PC-3 (cell line): ENCODE data around the gene NEDD4. TPM values are rescaled to one million over a fixed set of nuclear protein-coding genes. Genes with fewer than 3 reads are reported as not detected.
A peak's percentile ranks its signal among the peaks of the same experiment; 100 is the strongest.

Experiments used
- ATAC-seq: fragments of 200-7000 bp; cut with Tn5 transposase; 2 replicates; pipeline ENCODE4 v1.9.1; 2020; ENCODE audit warnings: mild to moderate bottlenecking, moderate library complexity
- BruUV-seq: library from RNA; stranded (reverse); fragments of 400-500 nt; replicated peaks from 2 replicates; lab custom pipeline; 2021; lab: Mats Ljungman, UMichigan
- CTCF ChIA-PET: fragments of 300-600 bp; sonication (Branson Sonifier 250); formaldehyde crosslinking; loops from one replicate; lab custom pipeline; 2022; ENCODE audit warnings: antibody characterized with exemption; lab: Charles Lee
- POLR2A ChIA-PET: fragments of 300-600 bp; sonication (Branson Sonifier 250); formaldehyde crosslinking; loops from one replicate; lab custom pipeline; 2022; ENCODE audit warnings: antibody characterized with exemption; ENCODE audit not compliant: unreplicated experiment; lab: Charles Lee
- DNase-seq: peaks from one replicate; pipeline ENCODE4 v3.0.0-alpha.2; 2015
- H2AFZ ChIP-seq: fragments of 300-600 bp; sonication (generic); 2 replicates; pipeline ENCODE4 v1.6.0; 2016; ENCODE audit warnings: antibody characterized with exemption, low read length
- H3F3A ChIP-seq: fragments of 300-600 bp; sonication (generic); one replicate; pipeline ENCODE4 v1.6.0; 2017; ENCODE audit warnings: antibody characterized with exemption, low read length, control low read depth, mild to moderate bottlenecking; ENCODE audit not compliant: unreplicated experiment
- H3K27ac ChIP-seq: fragments of 300-600 bp; sonication (generic); 2 replicates; pipeline ENCODE4 v1.5.1; 2016; ENCODE audit warnings: mild to moderate bottlenecking, low read length
- H3K27me3 ChIP-seq: fragments of 300-600 bp; sonication (generic); 2 replicates; pipeline ENCODE4 v1.6.1; 2016; ENCODE audit warnings: low read length, mixed read lengths
- H3K36me3 ChIP-seq: fragments of 300-600 bp; sonication (generic); 2 replicates; pipeline ENCODE4 v1.6.1; 2016; ENCODE audit warnings: low read depth, mixed run types, low read length, mixed read lengths
- H3K4me1 ChIP-seq: fragments of 300-600 bp; sonication (generic); 2 replicates; pipeline ENCODE4 v1.5.1; 2016; ENCODE audit warnings: low read length; ENCODE audit not compliant: insufficient read depth
- H3K4me2 ChIP-seq: fragments of 300-600 bp; sonication (generic); 2 replicates; pipeline ENCODE4 v1.6.0; 2016; ENCODE audit warnings: low read length
- H3K4me3 ChIP-seq: fragments of 300-600 bp; sonication (generic); 2 replicates; pipeline ENCODE4 v1.5.1; 2016; ENCODE audit warnings: mild to moderate bottlenecking, low read length, mixed read lengths
- H3K79me2 ChIP-seq: fragments of 300-600 bp; sonication (generic); 2 replicates; pipeline ENCODE4 v1.6.1; 2017; ENCODE audit warnings: low read length, mixed read lengths
- H3K9ac ChIP-seq: fragments of 300-600 bp; sonication (generic); 2 replicates; pipeline ENCODE4 v1.6.0; 2016; ENCODE audit warnings: mild to moderate bottlenecking, low read length
- H3K9me2 ChIP-seq: fragments of 300-600 bp; sonication (generic); replicated peaks from 2 replicates; pipeline ENCODE4 v1.6.1; 2016; ENCODE audit warnings: mixed run types, low read length, mixed read lengths
- H3K9me3 ChIP-seq: fragments of 300-600 bp; sonication (generic); 2 replicates; pipeline ENCODE4 v1.6.1; 2016; ENCODE audit warnings: low read length, mixed read lengths
- H4K20me1 ChIP-seq: fragments of 300-600 bp; sonication (generic); 2 replicates; pipeline ENCODE4 v1.6.1; 2016; ENCODE audit warnings: low read length, mixed read lengths
- CTCF ChIP-seq: fragments of 300-600 bp; sonication (generic); conservative IDR thresholded peaks from 2 replicates; pipeline ENCODE4 v1.5.1; 2017; ENCODE audit warnings: antibody characterized with exemption, low read depth, mild to moderate bottlenecking, low read length
- EZH2 ChIP-seq: fragments of 300-600 bp; sonication (generic); IDR thresholded peaks from one replicate; pipeline ENCODE4 v1.6.1; 2017; ENCODE audit warnings: antibody characterized with exemption, mild to moderate bottlenecking, low read length; ENCODE audit not compliant: unreplicated experiment
- EZH2phosphoT487 ChIP-seq: fragments of 300-600 bp; sonication (generic); IDR thresholded peaks from 2 replicates; pipeline ENCODE4 v1.6.1; 2018; ENCODE audit warnings: mild to moderate bottlenecking, antibody characterized with exemption, low read length, borderline replicate concordance
- intact Hi-C: fragments of 100-400 bp; cut with micrococcal nuclease; formaldehyde crosslinking; loops from 2 replicates; pipeline ENCODE4 v1.9.0; 2023
- total RNA-seq: library from RNA; depleted of rRNA; stranded (reverse); fragments of >200 nt; gene quantifications from 2 replicates; pipeline ENCODE4 v1.2.3, GENCODE V29; 2014

The NEDD4 gene
- total RNA-seq, 1 experiment from 2014 or later = 9.6 TPM

GRCh38 chr15:55827955-55828354 is 165.5 kb downstream of the NEDD4 start:
- intact Hi-C loops = no loop called here
- Histone ChIP-seq H4K20me1 (no peaks in the 10 kb centered on the region), H3K9me3 (no peaks in the 10 kb centered on the region), H3K79me2 (no peaks in the 10 kb centered on the region), H3K4me3 (no peak overlapping the region), H2AFZ (no peak overlapping the region), H3F3A (no peaks in the 10 kb centered on the region), H3K36me3 (no peaks in the 10 kb centered on the region), H3K4me2 (no peak overlapping the region), H3K27ac (no peak overlapping the region), H3K9ac (no peak overlapping the region), H3K9me2 (no peaks in the 10 kb centered on the region), H3K4me1 (no peaks in the 10 kb centered on the region), H3K27me3 (no peaks in the 10 kb centered on the region)
- ATAC-seq (no peak), DNase-seq (no peak)
- no TSS peak for BruUV-seq
- CTCF ChIA-PET = no interaction called here
- TF ChIP-seq CTCF (no peak), EZH2phosphoT487 (no peak), EZH2 (no peak)
- POLR2A ChIA-PET = no interaction called here

- Histone ChIP-seq H3K9me3 (no peaks in the 10 kb centered on the region), H3K4me1 (no peaks in the 10 kb centered on the region), H3K4me3 (no peak overlapping the region), H3K9me2 (no peaks in the 10 kb centered on the region), H3K36me3 (no peaks in the 10 kb centered on the region), H4K20me1 (no peaks in the 10 kb centered on the region), H3F3A (no peaks in the 10 kb centered on the region), H3K79me2 (no peaks in the 10 kb centered on the region), H3K27ac (no peak overlapping the region), H3K27me3 (no peaks in the 10 kb centered on the region), H3K4me2 (no peak overlapping the region), H2AFZ (no peak overlapping the region), H3K9ac (no peak overlapping the region)
- no peak for TF ChIP-seq CTCF
- TF ChIP-seq EZH2phosphoT487 = no peak
- no peak for TF ChIP-seq EZH2
- ChIA-PET POLR2A (no interaction called here), CTCF (no interaction called here)
- DNase-seq (peak; percentile 11), ATAC-seq (peak; percentile 53; the same call in 1 of the 2 replicates)
- no TSS peak for BruUV-seq
- intact Hi-C loops = no loop called here
Measured at GRCh38 chr15:55827204-55827603, 166.2 kb downstream of the NEDD4 start.

GRCh38 chr15:55824857-55825613 is 168.4 kb downstream of the NEDD4 start:
- H4K20me1 ChIP-seq = no peaks in the 10 kb centered on the region
- H3K27me3 ChIP-seq = no peaks in the 10 kb centered on the region
- H3K9me2 ChIP-seq = no peaks in the 10 kb centered on the region
- ChIA-PET POLR2A (no interaction called here), CTCF (no interaction called here)
- H3K4me3 ChIP-seq = no peak overlapping the region
- H3K4me2 ChIP-seq = no peak overlapping the region
- H3F3A ChIP-seq = no peaks in the 10 kb centered on the region
- H3K4me1 ChIP-seq = no peaks in the 10 kb centered on the region
- intact Hi-C loops = no loop called here
- no peaks in the 10 kb centered on the region for H3K9me3 ChIP-seq
- H2AFZ ChIP-seq = no peak overlapping the region
- H3K27ac ChIP-seq = no peak overlapping the region
- TF ChIP-seq EZH2phosphoT487 (no peak), CTCF (no peak)
- no peak for DNase-seq
- H3K79me2 ChIP-seq = no peaks in the 10 kb centered on the region
- TSS peak; percentile 24 for BruUV-seq
- ATAC-seq = no peak
- no peaks in the 10 kb centered on the region for H3K36me3 ChIP-seq
- no peak overlapping the region for H3K9ac ChIP-seq
